Measurements from ENCODE around the gene SLC2A9.

Gene SLC2A9

GRCh38 chr4:9895333-9895705, 126.0 kb downstream of the SLC2A9 start:
- H3K4me3 ChIP-seq (ENCODE audit: control insufficient read depth, low read depth, low read length): no peak overlapping the region
- DNase-seq (ENCODE audit: low read depth): no peak

DNA sequence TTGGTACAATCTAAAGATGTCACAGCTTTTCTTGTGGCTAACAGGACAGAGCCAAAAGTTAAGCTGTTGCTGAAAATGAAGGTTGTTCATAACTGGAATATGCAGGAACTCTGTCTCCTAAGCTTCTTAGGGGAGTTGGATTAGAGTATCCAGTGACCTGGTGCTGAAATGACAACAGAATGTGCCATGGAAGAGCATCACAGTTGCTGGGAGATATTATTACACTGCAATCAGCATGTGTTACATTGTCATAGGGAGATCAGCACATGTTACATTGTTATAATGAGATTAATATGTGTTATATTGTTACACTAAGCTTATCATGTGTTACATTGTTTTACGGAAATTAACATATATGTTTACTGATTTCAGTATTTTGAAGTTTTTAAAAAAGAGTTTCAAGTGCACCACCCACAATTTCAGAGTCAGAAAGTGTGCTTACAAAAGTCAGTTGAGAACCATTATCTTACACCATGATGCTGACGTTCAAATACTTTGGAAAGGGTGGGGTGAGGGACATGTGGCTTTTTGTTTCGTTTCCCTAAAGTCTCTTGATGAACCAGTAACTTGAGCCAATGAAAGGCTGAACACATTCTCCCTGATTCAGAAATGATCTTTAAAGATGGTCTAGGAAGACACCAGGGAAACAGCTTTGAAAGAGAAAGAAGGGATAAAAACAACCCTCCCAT, 126.5 kb downstream of the SLC2A9 start:
- TF ChIP-seq, protein P1, sequence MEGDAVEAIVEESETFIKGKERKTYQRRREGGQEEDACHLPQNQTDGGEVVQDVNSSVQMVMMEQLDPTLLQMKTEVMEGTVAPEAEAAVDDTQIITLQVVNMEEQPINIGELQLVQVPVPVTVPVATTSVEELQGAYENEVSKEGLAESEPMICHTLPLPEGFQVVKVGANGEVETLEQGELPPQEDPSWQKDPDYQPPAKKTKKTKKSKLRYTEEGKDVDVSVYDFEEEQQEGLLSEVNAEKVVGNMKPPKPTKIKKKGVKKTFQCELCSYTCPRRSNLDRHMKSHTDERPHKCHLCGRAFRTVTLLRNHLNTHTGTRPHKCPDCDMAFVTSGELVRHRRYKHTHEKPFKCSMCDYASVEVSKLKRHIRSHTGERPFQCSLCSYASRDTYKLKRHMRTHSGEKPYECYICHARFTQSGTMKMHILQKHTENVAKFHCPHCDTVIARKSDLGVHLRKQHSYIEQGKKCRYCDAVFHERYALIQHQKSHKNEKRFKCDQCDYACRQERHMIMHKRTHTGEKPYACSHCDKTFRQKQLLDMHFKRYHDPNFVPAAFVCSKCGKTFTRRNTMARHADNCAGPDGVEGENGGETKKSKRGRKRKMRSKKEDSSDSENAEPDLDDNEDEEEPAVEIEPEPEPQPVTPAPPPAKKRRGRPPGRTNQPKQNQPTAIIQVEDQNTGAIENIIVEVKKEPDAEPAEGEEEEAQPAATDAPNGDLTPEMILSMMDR (IDR thresholded peaks at IDR 0.05; ENCODE audit: control insufficient read depth, insufficient read depth, low read depth, low read length, missing control alignments): no peak
- no peak overlapping the region for H3K4me3 ChIP-seq (ENCODE audit: control insufficient read depth, low read depth, low read length)
- DNase-seq (ENCODE audit: low read depth): no peak

More at GRCh38 chr4:9895333-9895705, 126.0 kb downstream of the SLC2A9 start:
- TF ChIP-seq, protein P1 (IDR thresholded peaks at IDR 0.05; ENCODE audit: control insufficient read depth, insufficient read depth, low read depth, low read length, missing control alignments): no peak

GRCh38 chr4:9893329-9894108, 127.8 kb downstream of the SLC2A9 start:
- DNase-seq (ENCODE audit: low read depth): no peak
- TF ChIP-seq, protein P1 (IDR thresholded peaks at IDR 0.05; ENCODE audit: control insufficient read depth, insufficient read depth, low read depth, low read length, missing control alignments): no peak
- no peak overlapping the region for H3K4me3 ChIP-seq (ENCODE audit: control insufficient read depth, low read depth, low read length)

GRCh38 chr4:9891740-9892139, 129.6 kb downstream of the SLC2A9 start:
- H3K4me3 ChIP-seq (ENCODE audit: control insufficient read depth, low read depth, low read length): no peak overlapping the region
- no peak for DNase-seq (ENCODE audit: low read depth)
- TF ChIP-seq, protein P1 (IDR thresholded peaks at IDR 0.05; ENCODE audit: control insufficient read depth, insufficient read depth, low read depth, low read length, missing control alignments): no peak

DNA sequence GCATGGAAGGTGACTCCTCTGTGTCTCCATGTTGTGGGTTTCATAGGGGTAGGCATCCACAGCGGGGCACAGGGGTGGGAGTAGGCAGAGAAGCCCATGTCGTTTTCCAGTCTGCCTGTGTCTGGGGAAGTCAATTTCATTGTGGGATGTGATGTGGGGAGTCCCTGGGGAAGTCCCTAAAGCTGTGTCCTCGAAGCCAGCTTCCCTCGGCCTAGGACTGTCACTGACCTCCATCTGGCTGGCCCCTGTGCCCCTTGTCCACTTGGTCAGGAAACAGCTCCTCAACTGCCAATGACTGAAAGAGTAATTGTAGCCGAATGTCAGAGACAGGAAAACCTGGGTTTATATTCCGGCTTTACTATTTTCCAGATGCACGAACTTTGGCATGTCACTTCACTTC, 130.2 kb downstream of the SLC2A9 start:
- TF ChIP-seq, protein P1 (IDR thresholded peaks at IDR 0.05; ENCODE audit: control insufficient read depth, insufficient read depth, low read depth, low read length, missing control alignments): no peak
- no peak for DNase-seq (ENCODE audit: low read depth)
- no peak overlapping the region for H3K4me3 ChIP-seq (ENCODE audit: control insufficient read depth, low read depth, low read length)

DNA sequence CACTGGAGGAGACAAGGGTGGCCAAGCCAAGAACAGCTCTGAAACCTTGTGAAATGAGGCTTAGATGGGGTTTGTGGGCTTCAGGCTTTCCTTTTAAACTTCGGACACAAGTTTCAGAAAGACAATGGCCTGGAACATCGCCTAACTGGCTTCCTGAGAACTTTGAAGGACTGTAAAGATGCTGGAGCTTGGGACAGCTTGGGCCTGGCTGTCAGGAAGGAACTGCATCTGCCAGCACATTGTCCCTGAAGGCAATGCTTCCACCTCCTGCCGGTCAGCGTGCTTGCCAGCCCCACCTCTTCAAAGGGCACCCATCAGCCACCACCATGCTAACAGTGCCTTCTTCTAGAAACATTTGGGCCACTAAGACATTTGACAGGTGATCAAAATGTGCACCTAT, 132.0 kb downstream of the SLC2A9 start:
- DNase-seq (ENCODE audit: low read depth): no peak
- TF ChIP-seq, protein P1 (IDR thresholded peaks at IDR 0.05; ENCODE audit: control insufficient read depth, insufficient read depth, low read depth, low read length, missing control alignments): no peak
- H3K4me3 ChIP-seq (ENCODE audit: control insufficient read depth, low read depth, low read length): no peak overlapping the region

Measured in AG09309 (cell line).